Measurements from ENCODE around the gene RNF41.

- TF ChIP-seq GABPA (IDR thresholded peaks at IDR 0.05; ENCODE audit: low read depth): no peak
- no peak for TF ChIP-seq SPI1 (IDR thresholded peaks at IDR 0.05; ENCODE audit: borderline replicate concordance, low read depth)
- TF ChIP-seq CTCF (IDR thresholded peaks at IDR 0.05; ENCODE audit: insufficient read depth, low read length): no peak
- TF ChIP-seq POLR2AphosphoS5 (IDR thresholded peaks at IDR 0.05; ENCODE audit: low read depth): no peak
- TF ChIP-seq REST (IDR thresholded peaks at IDR 0.05; ENCODE audit: insufficient replicate concordance, low read depth): no peak
These were observed 5.3 kb downstream of the RNF41 start for GRCh38 chr12:56216461-56216860.
